Fibroblast of pulmonary artery (primary cell): ENCODE data around the gene NUDT14.

ENCODE experiments used
- DNase-seq: peaks from one replicate; pipeline ENCODE4 v3.0.0-alpha.2; 2010; ENCODE audit warnings: low read depth
- H3K4me3 ChIP-seq: replicated peaks from 2 replicates; pipeline ENCODE4 v1.5.1; 2011; ENCODE audit warnings: low read depth, mild to moderate bottlenecking, control low read depth, low read length, moderate library complexity
- TF ChIP-seq, protein P1 (sequence below): IDR thresholded peaks from 2 replicates; pipeline ENCODE4 v1.5.1; 2011; ENCODE audit warnings: mild to moderate bottlenecking, control low read depth, low read length, inconsistent platforms; ENCODE audit errors: missing control alignments

NUDT14 gene

DNA sequence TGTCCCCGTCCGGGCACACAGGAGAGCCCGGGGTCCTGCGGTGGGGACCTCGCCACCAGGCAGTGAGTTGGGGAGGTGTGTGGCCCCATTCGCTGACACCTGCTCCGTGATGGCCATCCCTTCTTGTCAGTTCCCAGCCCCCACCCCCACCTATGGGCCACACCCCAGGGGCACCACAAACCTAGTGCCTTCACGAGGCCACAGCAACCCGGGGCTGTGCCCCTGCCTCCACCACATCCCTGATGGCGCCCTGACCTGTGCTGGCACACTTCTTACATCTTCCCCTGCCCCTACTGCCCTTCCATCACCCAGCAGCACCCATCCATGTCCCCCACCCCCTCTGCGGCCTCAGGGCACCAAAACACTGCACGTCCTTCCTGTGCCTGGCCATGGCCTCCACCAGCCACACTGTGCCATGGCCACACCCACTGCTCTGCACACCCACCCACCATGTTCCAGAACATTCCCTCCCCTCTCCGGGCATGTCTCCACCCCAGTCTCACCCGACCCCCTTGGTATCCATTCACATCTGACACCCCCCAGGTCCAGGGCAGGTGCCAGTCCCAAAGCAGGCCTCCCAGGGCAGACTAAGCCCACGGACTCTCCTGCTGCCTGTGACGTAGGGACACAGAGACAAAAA lies 37.0 kb downstream of the NUDT14 start:
- no peak overlapping the region for H3K4me3 ChIP-seq
- TF ChIP-seq, protein P1, sequence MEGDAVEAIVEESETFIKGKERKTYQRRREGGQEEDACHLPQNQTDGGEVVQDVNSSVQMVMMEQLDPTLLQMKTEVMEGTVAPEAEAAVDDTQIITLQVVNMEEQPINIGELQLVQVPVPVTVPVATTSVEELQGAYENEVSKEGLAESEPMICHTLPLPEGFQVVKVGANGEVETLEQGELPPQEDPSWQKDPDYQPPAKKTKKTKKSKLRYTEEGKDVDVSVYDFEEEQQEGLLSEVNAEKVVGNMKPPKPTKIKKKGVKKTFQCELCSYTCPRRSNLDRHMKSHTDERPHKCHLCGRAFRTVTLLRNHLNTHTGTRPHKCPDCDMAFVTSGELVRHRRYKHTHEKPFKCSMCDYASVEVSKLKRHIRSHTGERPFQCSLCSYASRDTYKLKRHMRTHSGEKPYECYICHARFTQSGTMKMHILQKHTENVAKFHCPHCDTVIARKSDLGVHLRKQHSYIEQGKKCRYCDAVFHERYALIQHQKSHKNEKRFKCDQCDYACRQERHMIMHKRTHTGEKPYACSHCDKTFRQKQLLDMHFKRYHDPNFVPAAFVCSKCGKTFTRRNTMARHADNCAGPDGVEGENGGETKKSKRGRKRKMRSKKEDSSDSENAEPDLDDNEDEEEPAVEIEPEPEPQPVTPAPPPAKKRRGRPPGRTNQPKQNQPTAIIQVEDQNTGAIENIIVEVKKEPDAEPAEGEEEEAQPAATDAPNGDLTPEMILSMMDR, result no peak
- DNase-seq, result no peak

- TF ChIP-seq, protein P1, result no peak
- H3K4me3 ChIP-seq, result no peak overlapping the region
- no peak for DNase-seq
Observed at GRCh38 chr14:105143451-105144025, 37.6 kb downstream of the NUDT14 start.

DNA sequence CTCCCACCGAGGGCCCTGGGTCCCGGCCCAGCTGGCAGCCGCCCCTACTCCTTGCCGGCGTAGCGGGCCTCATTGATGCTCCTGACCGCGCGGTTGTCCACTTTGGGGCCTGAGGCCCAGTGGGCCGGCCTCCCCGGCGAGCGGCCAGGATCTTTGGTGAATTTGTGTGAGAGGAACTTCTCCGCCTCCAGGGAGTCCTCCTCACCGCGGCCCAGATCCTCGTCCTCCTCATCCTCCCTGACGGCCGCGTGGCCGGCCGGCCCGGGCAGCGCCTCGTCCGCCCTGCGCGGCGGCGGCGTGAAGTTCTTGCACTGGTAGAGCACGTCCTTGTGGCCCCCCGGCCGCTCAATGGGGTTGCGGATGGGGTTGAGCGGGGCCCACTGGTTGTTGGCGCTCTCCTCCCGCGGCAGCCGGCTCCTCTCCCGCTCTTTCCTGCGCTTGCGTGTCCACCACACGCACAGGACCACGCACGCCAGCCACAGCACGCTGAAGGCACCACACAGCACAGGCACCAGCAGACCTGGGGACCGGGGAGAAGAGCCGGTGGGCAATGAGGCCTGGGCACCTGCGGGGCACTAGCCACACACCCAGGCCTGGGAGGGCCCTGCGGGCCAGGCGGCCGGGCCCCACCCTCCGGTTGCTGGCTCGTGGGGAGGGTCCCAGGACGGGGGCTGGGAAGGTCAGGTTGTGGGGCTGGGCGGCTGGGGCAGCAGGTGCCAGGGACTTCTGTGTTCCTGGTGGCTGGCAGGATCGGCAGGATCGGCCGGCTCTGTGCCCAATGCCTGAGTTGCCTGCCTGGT lies 38.3 kb downstream of the NUDT14 start:
- DNase-seq, result no peak
- TF ChIP-seq, protein P1, result no peak
- no peak overlapping the region for H3K4me3 ChIP-seq

DNA sequence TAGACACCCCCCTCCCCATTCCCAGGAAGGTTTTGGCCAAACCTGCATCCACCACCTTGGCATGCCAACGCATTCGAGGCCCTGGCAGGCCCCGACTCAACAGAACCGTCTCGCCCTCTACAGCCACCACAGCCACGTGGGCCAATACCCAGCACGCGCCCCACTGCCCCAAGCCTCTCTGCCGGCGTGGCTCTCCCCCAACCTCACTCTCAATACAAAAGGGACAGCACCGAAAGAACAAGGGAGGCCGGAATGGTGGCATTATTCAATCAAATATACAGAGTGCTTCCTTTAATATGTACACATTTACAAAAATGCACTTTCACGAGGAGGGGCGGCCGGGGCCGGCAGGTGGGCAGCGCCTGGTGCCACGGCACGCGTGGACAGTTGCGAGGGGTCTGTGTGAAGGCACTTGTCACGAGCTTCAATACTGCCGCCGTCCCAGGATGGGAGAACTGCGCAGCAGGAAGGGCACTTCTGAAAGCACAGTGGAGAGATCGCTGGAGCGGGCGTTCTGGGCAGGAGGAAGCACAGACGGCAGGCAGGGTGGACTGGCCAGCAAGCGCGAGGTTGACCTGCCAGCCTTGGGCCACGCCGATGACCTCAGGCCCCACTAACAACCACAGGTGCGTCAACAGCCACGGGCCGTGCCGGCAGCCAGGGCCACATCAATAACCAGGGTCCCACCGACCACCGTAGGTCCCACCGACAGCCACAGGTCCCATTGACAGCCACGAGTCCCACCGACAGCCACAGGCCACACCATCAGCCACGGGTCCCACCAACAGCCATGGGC lies 39.4 kb downstream of the NUDT14 start:
- no peak for DNase-seq
- TF ChIP-seq, protein P1, result no peak
- H3K4me3 ChIP-seq, result no peak overlapping the region

GRCh38 chr14:105141026-105141425 lies 40.1 kb downstream of the NUDT14 start:
- TF ChIP-seq, protein P1, result no peak
- DNase-seq, result no peak
- H3K4me3 ChIP-seq, result no peak overlapping the region

DNA sequence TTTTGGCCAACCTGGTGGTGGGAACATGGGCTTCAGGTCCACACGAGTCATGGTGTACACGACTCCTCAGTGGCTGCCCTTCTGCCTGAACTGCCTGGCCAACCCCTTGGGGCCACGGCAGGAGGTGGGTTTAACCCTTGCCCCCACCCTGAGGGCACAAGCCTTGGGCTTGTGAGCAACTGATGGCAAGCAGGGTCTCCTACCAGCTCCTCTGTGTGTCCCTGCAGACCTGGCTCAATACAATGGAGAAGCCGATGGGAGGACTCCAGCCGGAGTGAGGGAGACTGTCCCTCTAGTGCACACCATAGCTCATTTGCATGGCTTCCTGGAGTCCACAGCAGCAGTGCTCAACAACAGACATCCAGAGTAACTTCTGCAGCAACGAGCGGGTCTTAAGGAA lies 40.5 kb downstream of the NUDT14 start:
- DNase-seq, result no peak
- TF ChIP-seq, protein P1, result no peak
- no peak overlapping the region for H3K4me3 ChIP-seq
